PC-9 (cell line): ENCODE results near the gene SYT2. TPM values are rescaled to one million over a fixed set of nuclear protein-coding genes. Genes with fewer than 3 reads are reported as not detected.
A peak's percentile ranks its signal among the peaks of the same experiment; 100 is the strongest.

Source experiments
- BruUV-seq: library from RNA; stranded (reverse); fragments of 400-500 nt; replicated peaks from 2 replicates; lab custom pipeline; 2021; lab: Mats Ljungman, UMichigan
- CTCF ChIA-PET: fragments of 300-600 bp; sonication (Branson Sonifier 250); formaldehyde crosslinking; loops from one replicate; lab custom pipeline; 2022; ENCODE audit warnings: antibody characterized with exemption; lab: Charles Lee
- POLR2A ChIA-PET: fragments of 300-600 bp; sonication (Branson Sonifier 250); formaldehyde crosslinking; loops from one replicate; lab custom pipeline; 2022; ENCODE audit warnings: antibody characterized with exemption; ENCODE audit not compliant: unreplicated experiment; lab: Charles Lee
- DNase-seq, 2 experiments: peaks; one replicate each; pipeline versions ENCODE4 v3.0.0 to v3.0.0-alpha.2; 2015 to 2022; ENCODE audit warnings: mixed read lengths in 1 of 2
- H2AFZ ChIP-seq: fragments of 200-600 bp; sonication (generic); 2 replicates; pipeline ENCODE4 v1.8.1; 2017; ENCODE audit warnings: antibody characterized with exemption
- H3F3A ChIP-seq: fragments of 200-600 bp; sonication (generic); 2 replicates; pipeline ENCODE4 v1.8.1; 2017; ENCODE audit warnings: antibody characterized with exemption, mild to moderate bottlenecking, low read depth; ENCODE audit not compliant: insufficient read depth
- H3K27ac ChIP-seq: fragments of 200-600 bp; sonication (generic); 2 replicates; pipeline ENCODE4 v1.6.1; 2016; ENCODE audit warnings: mixed run types
- H3K27me3 ChIP-seq: fragments of 200-600 bp; sonication (generic); 2 replicates; pipeline ENCODE4 v1.6.1; 2016; ENCODE audit warnings: low read depth, mixed run types; ENCODE audit not compliant: insufficient read depth
- H3K36me3 ChIP-seq: fragments of 200-600 bp; sonication (generic); 2 replicates; pipeline ENCODE4 v1.6.1; 2016; ENCODE audit warnings: low read depth, mixed run types
- H3K4me1 ChIP-seq: fragments of 200-600 bp; sonication (generic); replicated peaks from 2 replicates; pipeline ENCODE4 v1.6.1; 2016; ENCODE audit warnings: mixed run types; ENCODE audit not compliant: insufficient read depth
- H3K4me2 ChIP-seq: fragments of 200-600 bp; sonication (generic); 2 replicates; pipeline ENCODE4 v1.6.1; 2017; ENCODE audit warnings: mixed run types
- H3K4me3 ChIP-seq: fragments of 200-600 bp; sonication (generic); 2 replicates; pipeline ENCODE4 v1.6.1; 2016; ENCODE audit warnings: mixed run types
- H3K79me2 ChIP-seq: fragments of 200-600 bp; sonication (generic); 2 replicates; pipeline ENCODE4 v1.6.1; 2017; ENCODE audit warnings: low read depth, mixed run types
- H3K9me2 ChIP-seq: fragments of 200-600 bp; sonication (generic); 2 replicates; pipeline ENCODE4 v1.8.1; 2017; ENCODE audit warnings: mild to moderate bottlenecking; ENCODE audit not compliant: insufficient read depth
- H3K9me3 ChIP-seq: fragments of 200-600 bp; sonication (generic); 2 replicates; pipeline ENCODE4 v1.8.1; 2016; ENCODE audit warnings: low read depth; ENCODE audit not compliant: insufficient read depth
- H4K20me1 ChIP-seq: fragments of 200-600 bp; sonication (generic); 2 replicates; pipeline ENCODE4 v1.8.1; 2017; ENCODE audit not compliant: insufficient read depth
- EZH2 ChIP-seq: fragments of 200-600 bp; sonication (generic); IDR thresholded peaks from 2 replicates; pipeline ENCODE4 v1.8.0; 2017; ENCODE audit warnings: antibody characterized with exemption, low read depth
- intact Hi-C: fragments of 100-400 bp; cut with micrococcal nuclease; formaldehyde crosslinking; loops from one replicate; pipeline ENCODE4 v1.10.0; 2022; ENCODE audit not compliant: unreplicated experiment
- total RNA-seq: library from RNA; stranded (reverse); gene quantifications from 2 replicates; pipeline ENCODE4 v1.2.3, GENCODE V29; 2021
- TF ChIP-seq, protein P1 (sequence below): fragments of 200-600 bp; sonication (generic); conservative IDR thresholded peaks from 2 replicates; pipeline ENCODE4 v1.6.1; 2017; ENCODE audit warnings: mixed run types, antibody characterized with exemption, mild to moderate bottlenecking, moderate library complexity

The SYT2 gene
- total RNA-seq, 1 experiment from 2014 or later: 0.07 TPM

GRCh38 chr1:202590126-202590525 lies 120.1 kb downstream of the SYT2 start:
- no peaks in the 10 kb centered on the region for H4K20me1 ChIP-seq
- intact Hi-C loops: no loop called here
- H2AFZ ChIP-seq: no peak overlapping the region
- ChIA-PET CTCF (no interaction called here), POLR2A (no interaction called here)
- H3K79me2 ChIP-seq: no peaks in the 10 kb centered on the region
- no peaks in the 10 kb centered on the region for H3K9me3 ChIP-seq
- H3K4me2 ChIP-seq: peak overlapping the region; percentile 51; the same call in 1 of the 2 replicates
- peaks cover 23% of the 10 kb centered on the region for H3F3A ChIP-seq
- H3K9me2 ChIP-seq: no peaks in the 10 kb centered on the region
- H3K27me3 ChIP-seq: no peaks in the 10 kb centered on the region
- peaks cover 60% of the 10 kb centered on the region for H3K4me1 ChIP-seq
- peak overlapping the region; percentile 93 for H3K27ac ChIP-seq
- TF ChIP-seq, protein P1, sequence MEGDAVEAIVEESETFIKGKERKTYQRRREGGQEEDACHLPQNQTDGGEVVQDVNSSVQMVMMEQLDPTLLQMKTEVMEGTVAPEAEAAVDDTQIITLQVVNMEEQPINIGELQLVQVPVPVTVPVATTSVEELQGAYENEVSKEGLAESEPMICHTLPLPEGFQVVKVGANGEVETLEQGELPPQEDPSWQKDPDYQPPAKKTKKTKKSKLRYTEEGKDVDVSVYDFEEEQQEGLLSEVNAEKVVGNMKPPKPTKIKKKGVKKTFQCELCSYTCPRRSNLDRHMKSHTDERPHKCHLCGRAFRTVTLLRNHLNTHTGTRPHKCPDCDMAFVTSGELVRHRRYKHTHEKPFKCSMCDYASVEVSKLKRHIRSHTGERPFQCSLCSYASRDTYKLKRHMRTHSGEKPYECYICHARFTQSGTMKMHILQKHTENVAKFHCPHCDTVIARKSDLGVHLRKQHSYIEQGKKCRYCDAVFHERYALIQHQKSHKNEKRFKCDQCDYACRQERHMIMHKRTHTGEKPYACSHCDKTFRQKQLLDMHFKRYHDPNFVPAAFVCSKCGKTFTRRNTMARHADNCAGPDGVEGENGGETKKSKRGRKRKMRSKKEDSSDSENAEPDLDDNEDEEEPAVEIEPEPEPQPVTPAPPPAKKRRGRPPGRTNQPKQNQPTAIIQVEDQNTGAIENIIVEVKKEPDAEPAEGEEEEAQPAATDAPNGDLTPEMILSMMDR: no peak
- TF ChIP-seq EZH2: no peak
- no peak overlapping the region for H3K4me3 ChIP-seq
- H3K36me3 ChIP-seq: no peaks in the 10 kb centered on the region
- BruUV-seq: no TSS peak
- no peak for DNase-seq

GRCh38 chr1:202589190-202589930 lies 120.9 kb downstream of the SYT2 start:
- Histone ChIP-seq H3F3A (peaks cover 23% of the 10 kb centered on the region), H3K36me3 (no peaks in the 10 kb centered on the region), H3K79me2 (no peaks in the 10 kb centered on the region), H3K27ac (peak overlapping the region; percentile 93), H2AFZ (0 out of 2 replicates have a peak overlapping the region, but pooled peaks have one; percentile 31), H3K9me3 (no peaks in the 10 kb centered on the region), H3K4me2 (peak overlapping the region; percentile 63), H3K27me3 (no peaks in the 10 kb centered on the region), H3K9me2 (no peaks in the 10 kb centered on the region), H4K20me1 (no peaks in the 10 kb centered on the region), H3K4me3 (no peak overlapping the region), H3K4me1 (peaks cover 60% of the 10 kb centered on the region)
- TF ChIP-seq, protein P1: no peak; the same call in 1 of the 2 replicates
- TF ChIP-seq EZH2: no peak
- ChIA-PET POLR2A (interaction anchor here (0.6 kb wide), 3 partner anchors 22 to 477 kb away, joined by 3 to 6 read pairs (median 5); no protein-coding TSS in a partner anchor), CTCF (no interaction called here)
- intact Hi-C loops: loop anchor here (1.0 to 5.0 kb wide), 2 partner anchors 13 to 122 kb away; no protein-coding TSS in a partner anchor
- DNase-seq: peak; percentile 93 to 98
- BruUV-seq: TSS peak; percentile 36

DNA sequence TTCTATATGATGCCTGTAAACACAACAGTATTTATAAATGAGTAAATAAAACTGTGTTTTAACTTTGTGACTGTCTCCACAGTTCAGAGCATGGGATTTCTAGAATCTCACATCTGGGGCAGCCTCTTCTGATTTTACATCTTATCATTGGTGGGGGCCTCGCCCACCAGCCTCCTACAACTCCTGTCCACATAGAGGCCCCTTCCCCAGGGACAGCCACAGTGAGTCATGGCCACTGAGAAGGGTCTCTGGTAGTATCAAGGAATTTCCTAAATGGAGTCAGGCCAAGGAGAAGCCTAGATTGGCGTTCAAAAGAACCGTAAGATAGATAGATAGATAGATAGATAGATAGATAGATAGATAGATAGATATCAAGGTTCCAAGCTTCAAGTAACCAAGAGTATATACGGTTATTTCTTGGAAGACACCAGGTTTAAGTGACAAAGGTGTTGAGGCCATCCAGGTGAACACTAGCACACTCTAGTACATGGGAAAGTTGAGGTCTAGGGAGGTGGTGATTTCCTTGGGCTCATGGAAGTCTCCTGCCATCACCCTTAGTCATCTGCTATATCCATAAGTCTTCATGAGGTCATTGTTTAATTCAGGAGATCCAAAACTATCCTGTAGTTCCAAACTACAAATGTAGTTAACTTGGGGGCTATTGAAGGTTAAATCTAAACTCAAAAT lies 121.6 kb downstream of the SYT2 start:
- TSS peak; percentile 82 for BruUV-seq
- Histone ChIP-seq H2AFZ (0 out of 2 replicates have a peak overlapping the region, but pooled peaks have one; percentile 31), H4K20me1 (no peaks in the 10 kb centered on the region), H3K36me3 (no peaks in the 10 kb centered on the region), H3K4me2 (peak overlapping the region; percentile 63), H3K4me3 (no peak overlapping the region), H3K4me1 (peaks cover 60% of the 10 kb centered on the region), H3F3A (peaks cover 23% of the 10 kb centered on the region), H3K9me2 (no peaks in the 10 kb centered on the region), H3K9me3 (no peaks in the 10 kb centered on the region), H3K27me3 (no peaks in the 10 kb centered on the region), H3K79me2 (no peaks in the 10 kb centered on the region), H3K27ac (peak overlapping the region; percentile 93)
- ChIA-PET POLR2A (interaction anchor here (0.6 kb wide), 1 partner anchor 21 kb away, joined by 6 read pairs; no protein-coding TSS in a partner anchor), CTCF (interaction anchor here (0.6 kb wide), 1 partner anchor 15 kb away, joined by 8 read pairs; no protein-coding TSS in a partner anchor)
- DNase-seq: peak in 1 of 2 experiments; percentile 78
- intact Hi-C loops: loop anchor here (1.0 to 5.0 kb wide), 2 partner anchors 12 to 121 kb away; no protein-coding TSS in a partner anchor
- TF ChIP-seq EZH2: no peak
- TF ChIP-seq, protein P1: no peak
